AG08396 (cell line): ENCODE measurements around the gene CNN2.
A peak's percentile ranks its signal among the peaks of the same experiment; 100 is the strongest.
"Not testable (repeated sequence)": the region's sequence is repeated elsewhere in the genome, so short reads cannot be mapped to it uniquely, and the experiment has no call there.

Experiments
- DNase-seq: peaks from one replicate; pipeline ENCODE4 v3.0.0; 2012; ENCODE audit warnings: low spot score, mixed read lengths

Gene CNN2

GRCh38 chr19:1010586-1011510 is 15.6 kb upstream of the CNN2 start:
- no peak for DNase-seq

- no peak for DNase-seq
Measured at GRCh38 chr19:1011831-1012333, 14.5 kb upstream of the CNN2 start.

GRCh38 chr19:1012334-1012733 is 14.1 kb upstream of the CNN2 start:
- DNase-seq, result no peak

GRCh38 chr19:1013218-1013617 is 13.2 kb upstream of the CNN2 start:
- no peak for DNase-seq

- DNase-seq, result no peak
Measured at GRCh38 chr19:1014161-1015060, 12.0 kb upstream of the CNN2 start.

GRCh38 chr19:1015061-1015781 is 11.2 kb upstream of the CNN2 start:
- DNase-seq, result no peak

- no peak for DNase-seq
Measured at GRCh38 chr19:1015782-1016646, 10.4 kb upstream of the CNN2 start.

GRCh38 chr19:1016647-1017114 is 9.7 kb upstream of the CNN2 start:
- no peak for DNase-seq

GRCh38 chr19:1017115-1017905 is 9.1 kb upstream of the CNN2 start:
- no peak for DNase-seq

GRCh38 chr19:1017906-1018305 is 8.5 kb upstream of the CNN2 start:
- no peak for DNase-seq

- no peak for DNase-seq
Measured at GRCh38 chr19:1018393-1018792, 8.0 kb upstream of the CNN2 start.

GRCh38 chr19:1018932-1019615 is 7.3 kb upstream of the CNN2 start:
- no peak for DNase-seq

- no peak for DNase-seq
Measured at GRCh38 chr19:1019616-1019961, 6.8 kb upstream of the CNN2 start.

GRCh38 chr19:1019980-1020867 is 6.2 kb upstream of the CNN2 start:
- no peak for DNase-seq

- peak; percentile 99 for DNase-seq
Measured at GRCh38 chr19:1020868-1021425, 5.5 kb upstream of the CNN2 start, which contains the start of gene TMEM259. TSS of gene TMEM259 (minus strand) at chr19:1021123. CDS start at chr19:1020996, 127 bp downstream.

GRCh38 chr19:1023883-1024188 is 2.6 kb upstream of the CNN2 start:
- not testable (repeated sequence) for DNase-seq

- not testable (repeated sequence) for DNase-seq
Measured at GRCh38 chr19:1025080-1025479, 1.3 kb upstream of the CNN2 start.
